Measurements from ENCODE around the gene UBP1.

GRCh38 chr3:33473813-33474212, 33.6 kb upstream of the UBP1 start:
- TF ChIP-seq ZBTB44 (tag by site-specific recombination; IDR thresholded peaks at IDR 0.05) = no peak
- no peak for TF ChIP-seq ZXDB (tag by site-specific recombination; IDR thresholded peaks at IDR 0.05)
- TF ChIP-seq CTCF (tag by site-specific recombination; IDR thresholded peaks at IDR 0.05) = no peak
- no peak for TF ChIP-seq ZBTB49 (tag by site-specific recombination; IDR thresholded peaks at IDR 0.05; ENCODE audit: low read depth)
